Measurements from ENCODE around the gene TM9SF4.

DNA sequence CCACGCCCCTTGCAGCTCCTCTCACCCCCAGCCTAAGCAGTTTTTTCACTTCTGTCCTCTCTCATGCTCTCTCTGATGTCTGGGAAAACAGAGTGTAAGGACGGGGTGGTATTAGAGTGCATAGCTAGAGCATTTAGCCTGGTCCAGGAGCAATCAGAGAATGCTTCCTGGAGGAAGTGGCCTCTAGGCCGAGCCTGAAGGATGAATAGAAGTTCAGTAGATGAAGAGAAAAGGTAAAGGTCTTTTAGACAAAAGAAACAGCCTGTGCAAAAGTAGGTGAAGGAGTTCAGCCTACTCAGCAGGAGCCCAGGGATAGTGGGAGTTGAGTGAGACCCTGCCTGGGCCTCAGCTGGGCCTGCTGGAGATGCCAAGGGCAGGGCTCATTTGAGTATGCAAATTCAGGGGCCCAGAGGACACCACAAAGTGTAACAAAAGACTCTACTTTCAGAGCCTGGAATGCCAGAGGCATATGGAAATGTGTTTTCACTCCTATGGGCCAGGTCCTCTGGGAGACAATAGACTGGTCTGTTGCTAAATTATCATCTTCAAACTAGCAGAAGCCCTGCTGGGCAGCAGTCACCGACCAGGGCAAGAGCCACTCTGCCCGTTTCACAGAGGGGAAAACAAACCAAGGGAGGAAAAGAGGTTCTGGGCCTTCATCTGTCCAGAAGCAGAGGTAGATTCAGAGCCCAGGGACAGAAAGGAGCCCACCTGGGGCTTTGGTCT, 19.7 kb upstream of the TM9SF4 start:
- TF ChIP-seq POLR2AphosphoS5 (IDR thresholded peaks at IDR 0.05; ENCODE audit: borderline replicate concordance, low read depth, low read length) (no peak), EZH2 (IDR thresholded peaks at IDR 0.05) (no peak), FOXP2 (optimal IDR thresholded peaks at IDR 0.05; ENCODE audit: control extremely low read depth, extremely low read length, insufficient read depth) (no peak)
